ENCODE data around the gene MAG.
"Not testable (repeated sequence)": the region's sequence is repeated elsewhere in the genome, so short reads cannot be mapped to it uniquely, and the experiment has no call there.

DNA sequence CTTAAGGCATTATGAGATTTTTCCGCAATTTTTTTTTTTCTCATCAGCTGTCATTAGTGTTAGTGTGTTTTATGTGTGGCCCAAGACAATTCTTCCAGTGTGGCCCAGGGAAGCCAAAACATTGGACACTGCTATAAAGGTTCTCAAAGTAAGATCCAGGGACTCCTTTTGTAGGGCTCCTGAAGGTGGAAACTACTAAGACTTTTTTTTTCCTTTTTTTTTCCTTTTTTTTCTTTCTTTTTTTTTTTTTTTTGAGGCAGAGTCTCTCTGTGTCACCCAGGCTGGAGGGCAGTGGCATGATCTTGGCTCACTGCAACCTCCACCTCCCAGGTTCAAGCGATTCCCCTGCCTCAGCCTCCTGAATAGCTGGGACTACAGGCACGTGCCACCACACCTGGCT is 6.5 kb upstream of the MAG start:
- TF ChIP-seq, protein P1, sequence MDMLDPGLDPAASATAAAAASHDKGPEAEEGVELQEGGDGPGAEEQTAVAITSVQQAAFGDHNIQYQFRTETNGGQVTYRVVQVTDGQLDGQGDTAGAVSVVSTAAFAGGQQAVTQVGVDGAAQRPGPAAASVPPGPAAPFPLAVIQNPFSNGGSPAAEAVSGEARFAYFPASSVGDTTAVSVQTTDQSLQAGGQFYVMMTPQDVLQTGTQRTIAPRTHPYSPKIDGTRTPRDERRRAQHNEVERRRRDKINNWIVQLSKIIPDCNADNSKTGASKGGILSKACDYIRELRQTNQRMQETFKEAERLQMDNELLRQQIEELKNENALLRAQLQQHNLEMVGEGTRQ (IDR thresholded peaks at IDR 0.05; ENCODE audit: borderline replicate concordance, low read depth, low read length): not testable (repeated sequence)
- not testable (repeated sequence) for TF ChIP-seq DPF2 (IDR thresholded peaks at IDR 0.05); NFIC (IDR thresholded peaks at IDR 0.05; ENCODE audit: low read depth, low read length); POLR2A (IDR thresholded peaks at IDR 0.05; ENCODE audit: low read depth, low read length); EGR1 (IDR thresholded peaks at IDR 0.05; ENCODE audit: borderline replicate concordance in 1 of 2, low read depth in 2 of 2, low read length in 2 of 2); EP300 (IDR thresholded peaks at IDR 0.05; ENCODE audit: borderline replicate concordance in 1 of 2, control insufficient read depth in 1 of 2, low read depth in 2 of 2, low read length in 2 of 2); SMARCA5 (IDR thresholded peaks at IDR 0.05); JUNB (IDR thresholded peaks at IDR 0.05); HCFC1 (IDR thresholded peaks at IDR 0.05; ENCODE audit: low read length)
- TF ChIP-seq, protein P2, sequence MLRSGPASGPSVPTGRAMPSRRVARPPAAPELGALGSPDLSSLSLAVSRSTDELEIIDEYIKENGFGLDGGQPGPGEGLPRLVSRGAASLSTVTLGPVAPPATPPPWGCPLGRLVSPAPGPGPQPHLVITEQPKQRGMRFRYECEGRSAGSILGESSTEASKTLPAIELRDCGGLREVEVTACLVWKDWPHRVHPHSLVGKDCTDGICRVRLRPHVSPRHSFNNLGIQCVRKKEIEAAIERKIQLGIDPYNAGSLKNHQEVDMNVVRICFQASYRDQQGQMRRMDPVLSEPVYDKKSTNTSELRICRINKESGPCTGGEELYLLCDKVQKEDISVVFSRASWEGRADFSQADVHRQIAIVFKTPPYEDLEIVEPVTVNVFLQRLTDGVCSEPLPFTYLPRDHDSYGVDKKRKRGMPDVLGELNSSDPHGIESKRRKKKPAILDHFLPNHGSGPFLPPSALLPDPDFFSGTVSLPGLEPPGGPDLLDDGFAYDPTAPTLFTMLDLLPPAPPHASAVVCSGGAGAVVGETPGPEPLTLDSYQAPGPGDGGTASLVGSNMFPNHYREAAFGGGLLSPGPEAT (IDR thresholded peaks at IDR 0.05; ENCODE audit: low read depth): not testable (repeated sequence)
- TF ChIP-seq, protein P3, sequence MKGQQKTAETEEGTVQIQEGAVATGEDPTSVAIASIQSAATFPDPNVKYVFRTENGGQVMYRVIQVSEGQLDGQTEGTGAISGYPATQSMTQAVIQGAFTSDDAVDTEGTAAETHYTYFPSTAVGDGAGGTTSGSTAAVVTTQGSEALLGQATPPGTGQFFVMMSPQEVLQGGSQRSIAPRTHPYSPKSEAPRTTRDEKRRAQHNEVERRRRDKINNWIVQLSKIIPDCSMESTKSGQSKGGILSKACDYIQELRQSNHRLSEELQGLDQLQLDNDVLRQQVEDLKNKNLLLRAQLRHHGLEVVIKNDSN (IDR thresholded peaks at IDR 0.05; ENCODE audit: borderline replicate concordance, extremely low read length, insufficient read depth, low read depth, low read length): not testable (repeated sequence)
- TF ChIP-seq, protein P4, sequence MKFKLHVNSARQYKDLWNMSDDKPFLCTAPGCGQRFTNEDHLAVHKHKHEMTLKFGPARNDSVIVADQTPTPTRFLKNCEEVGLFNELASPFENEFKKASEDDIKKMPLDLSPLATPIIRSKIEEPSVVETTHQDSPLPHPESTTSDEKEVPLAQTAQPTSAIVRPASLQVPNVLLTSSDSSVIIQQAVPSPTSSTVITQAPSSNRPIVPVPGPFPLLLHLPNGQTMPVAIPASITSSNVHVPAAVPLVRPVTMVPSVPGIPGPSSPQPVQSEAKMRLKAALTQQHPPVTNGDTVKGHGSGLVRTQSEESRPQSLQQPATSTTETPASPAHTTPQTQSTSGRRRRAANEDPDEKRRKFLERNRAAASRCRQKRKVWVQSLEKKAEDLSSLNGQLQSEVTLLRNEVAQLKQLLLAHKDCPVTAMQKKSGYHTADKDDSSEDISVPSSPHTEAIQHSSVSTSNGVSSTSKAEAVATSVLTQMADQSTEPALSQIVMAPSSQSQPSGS (IDR thresholded peaks at IDR 0.05; ENCODE audit: low read length): not testable (repeated sequence)

Measured in GM12878 (cell line).